Stimulated activated CD4-positive, alpha-beta T cell treated with anti-CD3 and anti-CD28 coated beads, Interleukin-4, amount 100 ng/mL, for 48 hours (primary cell): ENCODE measurements around the gene LAMA3.

Experiments
- DNase-seq, 2 donors: peaks; one replicate each; pipeline ENCODE4 v3.0.0-alpha.2; 2020; ENCODE audit warnings: low read depth in 2 of 2

LAMA3 gene

GRCh38 chr18:23897733-23898132 lies 208.5 kb downstream of the LAMA3 start:
- DNase-seq, result no peak

GRCh38 chr18:23900994-23901393 lies 211.7 kb downstream of the LAMA3 start:
- no peak for DNase-seq

DNA sequence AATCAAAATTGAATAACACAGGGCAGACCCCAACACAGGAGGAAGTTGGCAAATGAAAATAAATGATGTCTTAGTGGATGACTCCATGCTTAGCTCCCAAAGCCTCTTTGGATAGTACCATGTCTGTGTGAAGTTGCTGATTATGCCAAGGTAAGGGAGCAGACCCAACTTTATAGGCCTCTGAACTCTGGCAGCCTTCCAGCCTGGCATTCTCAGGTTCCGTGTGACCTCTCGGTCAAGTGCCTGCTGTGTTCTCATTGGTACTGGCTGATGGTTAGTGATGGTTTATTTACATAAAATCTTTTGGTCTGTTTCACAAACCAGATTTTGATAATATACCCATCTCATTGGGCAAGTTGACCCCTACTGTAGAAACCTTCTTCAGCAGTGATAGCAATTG lies 213.1 kb downstream of the LAMA3 start:
- DNase-seq, result no peak

DNA sequence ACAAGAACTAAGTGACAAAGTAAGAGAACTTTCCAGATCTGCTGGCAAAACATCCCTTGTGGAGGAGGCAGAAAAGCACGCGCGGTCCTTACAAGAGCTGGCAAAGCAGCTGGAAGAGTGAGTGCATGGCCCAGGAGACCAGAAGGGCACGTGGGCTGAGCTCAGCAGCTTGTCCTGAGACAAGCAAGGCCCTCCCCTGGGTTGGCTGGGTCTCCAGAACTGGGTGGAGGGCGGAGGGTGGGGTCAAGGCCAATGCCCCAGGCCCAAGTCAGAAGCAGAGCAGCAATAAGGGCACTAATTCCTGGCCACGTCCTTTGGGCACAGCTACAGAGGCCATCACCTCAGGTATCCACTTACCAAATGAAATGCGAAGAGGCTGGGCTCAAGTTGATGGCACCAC lies 214.7 kb downstream of the LAMA3 start:
- DNase-seq, result no peak

- no peak for DNase-seq
These were observed 217.4 kb downstream of the LAMA3 start for GRCh38 chr18:23906658-23907057.

DNA sequence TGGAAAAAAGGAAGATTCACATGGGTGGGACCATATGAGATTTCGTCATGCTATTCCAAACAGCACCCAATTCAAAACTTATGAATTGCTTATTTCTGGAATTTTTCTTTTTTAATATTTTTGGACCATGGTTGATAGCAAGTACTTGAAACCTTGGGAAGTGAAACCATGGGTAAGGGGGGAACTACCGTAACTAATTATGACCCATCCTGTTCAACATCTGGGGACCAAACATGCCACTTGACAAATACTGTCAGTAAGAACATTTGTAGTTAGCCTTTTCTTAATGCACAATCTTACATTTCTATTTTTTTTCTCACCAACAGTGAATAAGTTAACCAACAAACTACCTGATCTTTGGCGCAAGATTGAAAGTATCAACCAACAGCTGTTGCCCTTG lies 219.6 kb downstream of the LAMA3 start:
- DNase-seq, result no peak

GRCh38 chr18:23910032-23910431 lies 220.8 kb downstream of the LAMA3 start:
- no peak for DNase-seq

DNA sequence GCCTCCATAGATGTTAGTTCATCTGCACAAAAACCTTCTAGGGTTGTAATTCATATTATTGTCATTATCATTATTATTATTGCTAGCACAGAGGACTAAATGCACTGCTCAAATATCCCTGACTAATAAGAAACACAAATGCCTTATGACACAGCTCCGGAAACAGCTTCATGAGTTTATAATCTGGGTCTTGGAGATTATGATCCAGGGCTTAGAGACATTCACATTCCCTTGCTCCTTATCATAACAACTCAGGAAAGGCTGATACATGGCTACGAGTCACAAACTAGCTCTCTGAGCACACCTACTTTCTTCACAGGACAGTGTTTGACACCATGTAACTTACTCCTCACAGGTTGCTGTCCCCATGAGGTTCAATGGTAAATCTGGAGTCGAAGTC lies 223.1 kb downstream of the LAMA3 start:
- DNase-seq, result no peak

DNA sequence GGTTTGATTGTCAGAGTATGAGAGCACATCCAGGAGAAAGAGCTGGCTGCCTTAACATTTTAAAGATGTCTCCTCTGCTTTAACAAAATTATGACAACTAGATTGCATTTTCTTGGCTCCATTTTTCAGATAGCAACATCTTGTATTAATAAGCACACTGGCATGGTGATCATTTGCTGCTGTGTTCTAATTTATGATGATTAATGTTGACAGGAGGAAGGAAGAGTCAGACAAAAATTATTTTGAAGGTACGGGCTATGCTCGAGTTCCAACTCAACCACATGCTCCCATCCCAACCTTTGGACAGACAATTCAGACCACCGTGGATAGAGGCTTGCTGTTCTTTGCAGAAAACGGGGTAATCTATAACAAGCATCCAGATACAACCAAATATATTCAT lies 227.1 kb downstream of the LAMA3 start:
- DNase-seq, result no peak

- peak; percentile 66 to 75 for DNase-seq
These were observed 229.3 kb downstream of the LAMA3 start for GRCh38 chr18:23918395-23919032.

GRCh38 chr18:23920054-23920453 lies 230.8 kb downstream of the LAMA3 start:
- no peak for DNase-seq

- DNase-seq, result no peak
These were observed 232.5 kb downstream of the LAMA3 start for GRCh38 chr18:23921716-23922285.

GRCh38 chr18:23922939-23923338 lies 233.7 kb downstream of the LAMA3 start:
- DNase-seq, result no peak

DNA sequence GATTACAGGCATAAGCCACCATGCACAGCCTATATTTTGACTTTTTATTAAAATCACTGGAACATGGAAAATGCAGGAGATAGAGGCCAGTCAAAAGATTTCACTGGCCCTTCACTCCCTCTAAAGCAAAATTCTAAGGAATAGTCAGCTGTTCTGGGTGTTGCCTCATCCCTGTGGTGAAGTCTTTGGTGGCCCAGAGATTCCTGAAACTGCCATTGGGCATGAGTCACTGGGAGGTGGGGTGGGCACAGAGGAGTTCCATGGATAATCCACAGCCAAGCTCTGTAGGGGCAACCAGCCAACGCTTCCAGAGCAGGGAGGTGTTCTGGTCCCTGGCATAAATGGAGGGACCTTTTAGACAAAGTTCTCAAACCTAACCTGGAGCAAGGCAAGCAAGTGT lies 235.6 kb downstream of the LAMA3 start:
- no peak for DNase-seq

- DNase-seq, result no peak
These were observed 237.3 kb downstream of the LAMA3 start for GRCh38 chr18:23926571-23926970.

DNA sequence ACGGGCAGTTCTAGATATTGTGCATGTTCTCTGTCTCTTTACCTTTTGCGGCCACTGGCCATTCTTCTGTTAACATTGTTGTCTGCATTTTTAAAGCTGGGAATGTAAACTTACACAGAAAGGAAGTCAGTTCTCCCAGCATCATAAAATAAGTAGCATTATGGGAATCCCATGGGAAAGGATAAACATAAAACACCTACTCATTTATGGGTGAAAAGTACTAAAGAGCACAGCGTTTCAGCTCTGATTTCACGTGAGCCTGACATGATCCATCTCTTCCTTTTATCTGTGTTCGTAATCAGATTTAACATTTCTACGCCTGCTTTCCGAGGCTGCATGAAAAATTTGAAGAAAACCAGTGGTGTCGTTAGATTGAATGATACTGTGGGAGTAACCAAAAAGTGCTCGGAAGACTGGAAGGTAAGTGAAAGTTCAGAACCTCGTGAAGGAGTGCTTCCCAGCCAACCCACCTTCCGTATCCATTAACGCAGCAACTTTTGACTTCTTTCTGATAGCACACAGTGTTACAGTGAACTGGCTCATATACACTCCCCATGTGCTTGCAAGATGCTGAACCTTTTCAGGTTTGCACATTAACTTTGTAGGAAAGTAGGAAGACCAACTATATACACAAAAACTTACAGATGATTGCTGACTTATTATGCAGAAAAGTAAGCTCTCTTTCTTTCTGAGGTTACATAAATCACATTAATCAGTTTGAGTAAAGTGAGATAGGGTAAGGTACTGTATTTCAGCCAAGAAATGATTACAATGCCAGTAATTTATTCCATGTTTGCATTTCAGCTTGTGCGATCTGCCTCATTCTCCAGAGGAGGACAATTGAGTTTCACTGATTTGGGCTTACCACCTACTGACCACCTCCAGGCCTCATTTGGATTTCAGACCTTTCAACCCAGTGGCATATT lies 238.8 kb downstream of the LAMA3 start:
- no peak for DNase-seq

GRCh38 chr18:23929362-23929930 lies 240.2 kb downstream of the LAMA3 start:
- DNase-seq, result no peak

DNA sequence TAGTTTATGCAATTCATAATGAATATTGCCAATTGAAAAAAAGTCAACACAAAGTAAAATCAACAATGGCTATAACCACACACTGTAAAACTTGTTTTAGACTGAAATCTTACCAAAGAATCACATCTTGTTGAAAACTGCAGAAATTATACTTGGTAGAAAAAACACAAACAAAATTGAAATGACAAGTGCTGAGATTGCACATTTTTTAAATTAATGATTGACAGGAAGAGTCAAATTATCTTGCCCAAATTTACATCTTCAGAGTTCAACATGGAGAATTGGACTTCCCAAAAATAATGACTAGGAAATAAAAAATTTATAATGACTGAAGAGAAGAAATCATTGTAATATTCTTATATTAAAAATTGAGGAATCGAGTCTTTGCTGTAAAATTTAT lies 240.7 kb downstream of the LAMA3 start:
- DNase-seq, result no peak

DNA sequence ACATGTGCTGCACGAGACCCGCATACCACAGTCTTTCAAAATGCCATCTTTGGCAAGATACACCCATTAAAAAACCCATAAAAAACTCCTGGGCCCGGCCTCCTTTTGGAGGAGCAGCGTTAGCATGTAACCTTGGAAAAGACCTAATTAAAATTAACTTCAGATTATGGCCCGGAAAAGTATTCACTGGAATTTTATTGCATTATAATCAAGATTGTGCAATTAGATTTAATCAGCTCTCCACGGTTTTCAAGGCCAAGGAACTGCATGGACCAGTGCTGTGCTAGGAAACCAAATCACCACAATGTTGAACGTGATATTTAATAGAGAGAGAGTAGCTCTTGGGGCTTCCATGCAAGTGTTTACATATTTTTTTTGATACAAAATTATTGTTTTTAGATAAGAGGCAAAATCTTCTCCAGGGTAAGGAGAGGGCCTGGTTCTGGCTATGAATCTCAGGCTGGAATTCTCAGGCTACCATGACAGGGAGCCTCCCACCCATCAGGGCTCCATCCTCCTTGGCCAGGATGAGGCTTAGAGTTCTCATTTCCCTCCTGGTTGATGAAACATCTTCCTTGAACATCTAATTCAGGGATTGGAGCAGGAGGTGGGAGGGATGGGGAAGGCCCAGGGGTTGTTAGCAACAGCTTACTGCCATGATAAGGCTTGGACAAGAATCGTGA lies 243.3 kb downstream of the LAMA3 start:
- DNase-seq, result no peak

DNA sequence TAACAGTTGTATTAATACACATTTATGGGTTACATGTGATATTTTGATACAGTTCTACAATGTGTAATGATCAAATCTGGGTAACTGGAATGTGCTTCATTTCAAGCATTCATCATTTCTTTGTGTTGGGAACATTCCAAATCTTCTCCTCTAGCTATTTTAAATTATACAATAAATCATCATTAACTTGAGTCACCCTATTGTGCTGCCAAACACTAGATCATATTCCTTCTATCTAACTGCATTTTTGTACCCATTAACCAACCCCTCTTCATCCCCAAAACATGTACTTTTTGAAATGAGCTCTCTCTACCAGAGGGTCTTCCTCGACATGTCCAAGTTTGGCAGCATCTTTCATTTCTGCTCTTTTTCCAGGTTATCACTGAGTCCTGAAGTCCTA lies 244.2 kb downstream of the LAMA3 start:
- DNase-seq, result no peak

GRCh38 chr18:23934252-23934651 lies 245.0 kb downstream of the LAMA3 start:
- no peak for DNase-seq

DNA sequence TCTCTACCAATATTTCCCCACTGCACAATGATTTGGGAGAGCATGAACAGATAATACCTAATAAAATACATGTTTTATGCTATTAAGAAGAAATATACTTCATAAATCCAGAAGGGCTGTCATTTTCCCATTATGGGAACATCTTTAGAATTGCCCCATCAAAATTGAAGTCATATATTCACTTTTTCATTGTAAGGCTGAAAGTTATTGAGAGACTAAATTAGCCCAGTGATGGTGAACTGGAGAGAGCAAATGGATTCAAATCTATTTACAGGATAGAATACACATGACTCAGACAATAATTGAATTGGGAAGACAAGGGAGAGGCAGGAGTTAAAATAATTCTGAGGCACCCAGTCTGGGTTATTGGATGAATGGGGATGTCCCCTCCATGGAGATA lies 245.6 kb downstream of the LAMA3 start:
- DNase-seq, result no peak
